SK-N-MC (cell line): ENCODE measurements around the gene ATP5F1B.

Experiments used
- EZH2 ChIP-seq: fragments of 200-600 bp; sonication (generic); IDR thresholded peaks from one replicate; pipeline ENCODE4 v1.6.1; 2017; ENCODE audit warnings: antibody characterized with exemption
- POLR2AphosphoS5 ChIP-seq: IDR thresholded peaks from 2 replicates; pipeline ENCODE4 v1.6.1; 2012; ENCODE audit warnings: mild to moderate bottlenecking, low read depth, low read length, borderline replicate concordance

GRCh38 chr12:56671608-56672007 is 25.8 kb upstream of the ATP5F1B start:
- TF ChIP-seq EZH2 (no peak), POLR2AphosphoS5 (no peak)
